ENCODE results near the gene TMEM151B. TPM values are rescaled to one million over a fixed set of nuclear protein-coding genes. Genes with fewer than 3 reads are reported as not detected.

TMEM151B gene
- polyA plus RNA-seq, 1 donor from 2014 or later: 66.0 TPM

DNA sequence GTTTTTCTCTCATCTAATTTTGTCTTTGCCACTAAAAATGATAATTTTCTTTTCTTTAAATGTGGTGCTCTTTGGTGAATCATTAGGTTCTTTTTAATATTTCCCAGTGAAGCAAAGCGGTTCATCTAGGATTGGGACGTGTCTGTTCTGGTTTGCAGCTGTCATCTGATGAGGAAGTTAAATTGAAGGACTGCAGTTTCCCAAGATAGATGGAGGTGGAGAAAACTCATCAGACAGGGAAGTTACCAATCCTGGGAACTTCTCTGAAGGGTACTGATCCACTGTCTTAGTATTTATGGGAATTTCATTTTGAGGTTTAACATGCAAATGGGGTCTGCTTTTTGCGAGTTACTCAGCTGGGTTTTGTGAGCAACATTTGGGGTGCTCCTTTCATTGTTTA is 45.3 kb downstream of the TMEM151B start:
- H3K9me3 ChIP-seq (ENCODE audit: low read length): no peaks in the 10 kb centered on the region
- H3K9ac ChIP-seq (ENCODE audit: low read length): no peak overlapping the region
- no peak overlapping the region for H3K4me2 ChIP-seq (ENCODE audit: low read length)
- H2AFZ ChIP-seq (ENCODE audit: low read depth, low read length): no peak overlapping the region
- no peaks in the 10 kb centered on the region for H3K36me3 ChIP-seq (ENCODE audit: insufficient read depth, low read length)
- H4K20me1 ChIP-seq (ENCODE audit: insufficient read depth): no peaks in the 10 kb centered on the region
- no peaks in the 10 kb centered on the region for H3K9me2 ChIP-seq (ENCODE audit: insufficient read depth, low read length)
- H3K27me3 ChIP-seq (ENCODE audit: insufficient read depth, low read depth, low read length): no peaks in the 10 kb centered on the region
- TF ChIP-seq, protein P1, sequence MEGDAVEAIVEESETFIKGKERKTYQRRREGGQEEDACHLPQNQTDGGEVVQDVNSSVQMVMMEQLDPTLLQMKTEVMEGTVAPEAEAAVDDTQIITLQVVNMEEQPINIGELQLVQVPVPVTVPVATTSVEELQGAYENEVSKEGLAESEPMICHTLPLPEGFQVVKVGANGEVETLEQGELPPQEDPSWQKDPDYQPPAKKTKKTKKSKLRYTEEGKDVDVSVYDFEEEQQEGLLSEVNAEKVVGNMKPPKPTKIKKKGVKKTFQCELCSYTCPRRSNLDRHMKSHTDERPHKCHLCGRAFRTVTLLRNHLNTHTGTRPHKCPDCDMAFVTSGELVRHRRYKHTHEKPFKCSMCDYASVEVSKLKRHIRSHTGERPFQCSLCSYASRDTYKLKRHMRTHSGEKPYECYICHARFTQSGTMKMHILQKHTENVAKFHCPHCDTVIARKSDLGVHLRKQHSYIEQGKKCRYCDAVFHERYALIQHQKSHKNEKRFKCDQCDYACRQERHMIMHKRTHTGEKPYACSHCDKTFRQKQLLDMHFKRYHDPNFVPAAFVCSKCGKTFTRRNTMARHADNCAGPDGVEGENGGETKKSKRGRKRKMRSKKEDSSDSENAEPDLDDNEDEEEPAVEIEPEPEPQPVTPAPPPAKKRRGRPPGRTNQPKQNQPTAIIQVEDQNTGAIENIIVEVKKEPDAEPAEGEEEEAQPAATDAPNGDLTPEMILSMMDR (IDR thresholded peaks at IDR 0.05; ENCODE audit: poor library complexity, severe bottlenecking): no peak
- TF ChIP-seq TAF1 (IDR thresholded peaks at IDR 0.05; ENCODE audit: low read depth) (no peak), RAD21 (conservative IDR thresholded peaks at IDR 0.05) (no peak), EP300 (conservative IDR thresholded peaks at IDR 0.05; ENCODE audit: poor library complexity, severe bottlenecking) (no peak), SMC3 (conservative IDR thresholded peaks at IDR 0.05; ENCODE audit: poor library complexity) (no peak), MXI1 (conservative IDR thresholded peaks at IDR 0.05; ENCODE audit: poor library complexity, severe bottlenecking) (no peak), EZH2 (IDR thresholded peaks at IDR 0.05; ENCODE audit: borderline replicate concordance, insufficient read depth, low read length, poor library complexity, severe bottlenecking) (no peak), POLR2AphosphoS5 (IDR thresholded peaks at IDR 0.05) (no peak)
- TF ChIP-seq, protein P2, sequence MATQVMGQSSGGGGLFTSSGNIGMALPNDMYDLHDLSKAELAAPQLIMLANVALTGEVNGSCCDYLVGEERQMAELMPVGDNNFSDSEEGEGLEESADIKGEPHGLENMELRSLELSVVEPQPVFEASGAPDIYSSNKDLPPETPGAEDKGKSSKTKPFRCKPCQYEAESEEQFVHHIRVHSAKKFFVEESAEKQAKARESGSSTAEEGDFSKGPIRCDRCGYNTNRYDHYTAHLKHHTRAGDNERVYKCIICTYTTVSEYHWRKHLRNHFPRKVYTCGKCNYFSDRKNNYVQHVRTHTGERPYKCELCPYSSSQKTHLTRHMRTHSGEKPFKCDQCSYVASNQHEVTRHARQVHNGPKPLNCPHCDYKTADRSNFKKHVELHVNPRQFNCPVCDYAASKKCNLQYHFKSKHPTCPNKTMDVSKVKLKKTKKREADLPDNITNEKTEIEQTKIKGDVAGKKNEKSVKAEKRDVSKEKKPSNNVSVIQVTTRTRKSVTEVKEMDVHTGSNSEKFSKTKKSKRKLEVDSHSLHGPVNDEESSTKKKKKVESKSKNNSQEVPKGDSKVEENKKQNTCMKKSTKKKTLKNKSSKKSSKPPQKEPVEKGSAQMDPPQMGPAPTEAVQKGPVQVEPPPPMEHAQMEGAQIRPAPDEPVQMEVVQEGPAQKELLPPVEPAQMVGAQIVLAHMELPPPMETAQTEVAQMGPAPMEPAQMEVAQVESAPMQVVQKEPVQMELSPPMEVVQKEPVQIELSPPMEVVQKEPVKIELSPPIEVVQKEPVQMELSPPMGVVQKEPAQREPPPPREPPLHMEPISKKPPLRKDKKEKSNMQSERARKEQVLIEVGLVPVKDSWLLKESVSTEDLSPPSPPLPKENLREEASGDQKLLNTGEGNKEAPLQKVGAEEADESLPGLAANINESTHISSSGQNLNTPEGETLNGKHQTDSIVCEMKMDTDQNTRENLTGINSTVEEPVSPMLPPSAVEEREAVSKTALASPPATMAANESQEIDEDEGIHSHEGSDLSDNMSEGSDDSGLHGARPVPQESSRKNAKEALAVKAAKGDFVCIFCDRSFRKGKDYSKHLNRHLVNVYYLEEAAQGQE (IDR thresholded peaks at IDR 0.05; ENCODE audit: borderline replicate concordance): no peak
- peaks cover 7% of the 10 kb centered on the region for H3K79me2 ChIP-seq (replicated peaks; ENCODE audit: insufficient read depth, low read length)
- no peaks in the 10 kb centered on the region for H3F3A ChIP-seq (ENCODE audit: insufficient read depth, low read length, poor library complexity, severe bottlenecking)
- no peak overlapping the region for H3K27ac ChIP-seq (ENCODE audit: low read length)
- no peak overlapping the region for H3K4me3 ChIP-seq (ENCODE audit: low read length)

DNA sequence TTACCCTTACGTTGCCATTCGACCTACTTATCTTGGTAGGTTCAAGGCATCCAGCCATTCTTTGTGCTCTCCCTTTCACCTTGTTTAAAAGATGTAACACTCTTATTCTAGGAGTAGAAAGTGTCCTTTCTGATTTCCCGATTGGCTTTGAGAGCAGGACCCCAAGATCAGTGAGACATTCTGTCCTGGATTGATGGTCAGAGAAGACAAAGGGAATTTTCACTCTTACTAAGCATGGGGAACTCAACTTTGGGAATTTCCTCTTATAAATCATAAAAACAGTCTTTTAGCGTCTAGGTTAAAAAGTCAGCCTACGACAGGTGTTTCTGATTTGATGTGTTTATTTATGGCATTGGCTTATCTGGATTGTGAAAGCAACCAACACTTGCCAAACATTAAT is 45.7 kb downstream of the TMEM151B start:
- no peaks in the 10 kb centered on the region for H3K9me3 ChIP-seq (ENCODE audit: low read length)
- H2AFZ ChIP-seq (ENCODE audit: low read depth, low read length): no peak overlapping the region
- no peak overlapping the region for H3K27ac ChIP-seq (ENCODE audit: low read length)
- no peaks in the 10 kb centered on the region for H3K27me3 ChIP-seq (ENCODE audit: insufficient read depth, low read depth, low read length)
- no peaks in the 10 kb centered on the region for H4K20me1 ChIP-seq (ENCODE audit: insufficient read depth)
- no peaks in the 10 kb centered on the region for H3F3A ChIP-seq (ENCODE audit: insufficient read depth, low read length, poor library complexity, severe bottlenecking)
- no peak overlapping the region for H3K4me3 ChIP-seq (ENCODE audit: low read length)
- no peak for TF ChIP-seq TAF1 (IDR thresholded peaks at IDR 0.05; ENCODE audit: low read depth)
- no peak for TF ChIP-seq RAD21 (conservative IDR thresholded peaks at IDR 0.05)
- TF ChIP-seq, protein P2 (IDR thresholded peaks at IDR 0.05; ENCODE audit: borderline replicate concordance): no peak
- TF ChIP-seq POLR2AphosphoS5 (IDR thresholded peaks at IDR 0.05): no peak
- TF ChIP-seq EP300 (conservative IDR thresholded peaks at IDR 0.05; ENCODE audit: poor library complexity, severe bottlenecking): no peak
- TF ChIP-seq MXI1 (conservative IDR thresholded peaks at IDR 0.05; ENCODE audit: poor library complexity, severe bottlenecking): no peak
- TF ChIP-seq, protein P1 (IDR thresholded peaks at IDR 0.05; ENCODE audit: poor library complexity, severe bottlenecking): no peak
- TF ChIP-seq SMC3 (conservative IDR thresholded peaks at IDR 0.05; ENCODE audit: poor library complexity): no peak
- TF ChIP-seq EZH2 (IDR thresholded peaks at IDR 0.05; ENCODE audit: borderline replicate concordance, insufficient read depth, low read length, poor library complexity, severe bottlenecking): no peak
- no peaks in the 10 kb centered on the region for H3K9me2 ChIP-seq (ENCODE audit: insufficient read depth, low read length)
- no peaks in the 10 kb centered on the region for H3K36me3 ChIP-seq (ENCODE audit: insufficient read depth, low read length)
- peaks cover 7% of the 10 kb centered on the region for H3K79me2 ChIP-seq (replicated peaks; ENCODE audit: insufficient read depth, low read length)
- H3K9ac ChIP-seq (ENCODE audit: low read length): no peak overlapping the region
- H3K4me2 ChIP-seq (ENCODE audit: low read length): no peak overlapping the region
